ENCODE data around the gene KCNMB2. TPM values are rescaled to one million over a fixed set of nuclear protein-coding genes. Genes with fewer than 3 reads are reported as not detected.
A peak's percentile ranks its signal among the peaks of the same experiment; 100 is the strongest.

The KCNMB2 gene
- total and polyA plus RNA-seq, 2 donors (not counting 1 experiment from before 2014, with no cell fraction given) = 0.17 TPM; not detected in 1

- Histone ChIP-seq H2AFZ (ENCODE audit: low read length) (no peak overlapping the region), H3K79me2 (ENCODE audit: control insufficient read depth, insufficient read depth, low read length) (no peaks in the 10 kb centered on the region), H3K36me3 (ENCODE audit: control insufficient read depth, insufficient read depth, low read length) (no peaks in the 10 kb centered on the region), H3K9me3 (ENCODE audit: control insufficient read depth, insufficient read depth, low read depth, low read length) (no peaks in the 10 kb centered on the region), H3K9ac (ENCODE audit: insufficient read depth, low read length) (no peak overlapping the region), H3K27me3 (ENCODE audit: control insufficient read depth, insufficient read depth, low read length) (no peaks in the 10 kb centered on the region), H3K4me2 (ENCODE audit: extremely low read depth, insufficient read depth, low read length) (no peak overlapping the region), H4K20me1 (ENCODE audit: control insufficient read depth, extremely low read depth, insufficient read depth, low read length) (no peaks in the 10 kb centered on the region), H3K27ac (ENCODE audit: insufficient read depth, low read length) (no peak overlapping the region), H3K4me3 (replicated peaks in 1 of 4; ENCODE audit: control extremely low read depth in 1 of 4, insufficient read depth in 1 of 4, low read depth in 3 of 4, low read length in 4 of 4) (no peak overlapping the region), H3K4me1 (ENCODE audit: control insufficient read depth, extremely low read depth, insufficient read depth, low read length) (no peaks in the 10 kb centered on the region)
- no peak for DNase-seq (ENCODE audit: low read depth in 2 of 2)
- TF ChIP-seq, protein P1, sequence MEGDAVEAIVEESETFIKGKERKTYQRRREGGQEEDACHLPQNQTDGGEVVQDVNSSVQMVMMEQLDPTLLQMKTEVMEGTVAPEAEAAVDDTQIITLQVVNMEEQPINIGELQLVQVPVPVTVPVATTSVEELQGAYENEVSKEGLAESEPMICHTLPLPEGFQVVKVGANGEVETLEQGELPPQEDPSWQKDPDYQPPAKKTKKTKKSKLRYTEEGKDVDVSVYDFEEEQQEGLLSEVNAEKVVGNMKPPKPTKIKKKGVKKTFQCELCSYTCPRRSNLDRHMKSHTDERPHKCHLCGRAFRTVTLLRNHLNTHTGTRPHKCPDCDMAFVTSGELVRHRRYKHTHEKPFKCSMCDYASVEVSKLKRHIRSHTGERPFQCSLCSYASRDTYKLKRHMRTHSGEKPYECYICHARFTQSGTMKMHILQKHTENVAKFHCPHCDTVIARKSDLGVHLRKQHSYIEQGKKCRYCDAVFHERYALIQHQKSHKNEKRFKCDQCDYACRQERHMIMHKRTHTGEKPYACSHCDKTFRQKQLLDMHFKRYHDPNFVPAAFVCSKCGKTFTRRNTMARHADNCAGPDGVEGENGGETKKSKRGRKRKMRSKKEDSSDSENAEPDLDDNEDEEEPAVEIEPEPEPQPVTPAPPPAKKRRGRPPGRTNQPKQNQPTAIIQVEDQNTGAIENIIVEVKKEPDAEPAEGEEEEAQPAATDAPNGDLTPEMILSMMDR (conservative IDR thresholded peaks at IDR 0.05 in 1 of 2, IDR thresholded peaks at IDR 0.05 in 1 of 2; ENCODE audit: low read depth in 1 of 2, low read length in 2 of 2) = no peak
- TF ChIP-seq EZH2 (IDR thresholded peaks at IDR 0.05; ENCODE audit: low read length, missing control alignments) = no peak
These were observed 259.1 kb downstream of the KCNMB2 start for GRCh38 chr3:178795349-178795748.

DNA sequence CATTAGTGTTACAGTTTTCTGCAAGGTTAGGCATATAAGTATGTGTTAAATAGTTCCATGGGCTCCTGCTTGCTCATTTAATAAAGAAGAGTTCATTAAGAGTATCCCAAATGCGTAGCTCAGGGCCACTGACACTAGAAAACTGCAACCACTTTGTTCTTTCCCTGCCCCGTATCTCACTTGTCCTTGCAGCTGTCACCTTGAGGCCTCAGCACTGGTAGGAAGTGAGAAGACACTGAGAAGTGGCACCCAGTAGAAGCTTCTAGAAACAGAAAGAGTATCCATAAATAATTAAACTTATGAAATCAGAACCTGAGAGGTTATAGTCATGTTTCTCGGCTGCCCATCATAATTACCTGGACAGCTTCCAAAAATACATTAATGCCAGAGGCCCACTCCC is 266.0 kb downstream of the KCNMB2 start:
- Histone ChIP-seq H3K27me3 (ENCODE audit: control insufficient read depth, insufficient read depth, low read length) (no peaks in the 10 kb centered on the region), H3K27ac (ENCODE audit: insufficient read depth, low read length) (no peak overlapping the region), H3K9me3 (ENCODE audit: control insufficient read depth, insufficient read depth, low read depth, low read length) (no peaks in the 10 kb centered on the region), H3K4me3 (replicated peaks in 1 of 4; ENCODE audit: control extremely low read depth in 1 of 4, insufficient read depth in 1 of 4, low read depth in 3 of 4, low read length in 4 of 4) (no peak overlapping the region), H3K4me1 (ENCODE audit: control insufficient read depth, extremely low read depth, insufficient read depth, low read length) (no peaks in the 10 kb centered on the region), H3K79me2 (ENCODE audit: control insufficient read depth, insufficient read depth, low read length) (no peaks in the 10 kb centered on the region), H3K36me3 (ENCODE audit: control insufficient read depth, insufficient read depth, low read length) (no peaks in the 10 kb centered on the region), H4K20me1 (ENCODE audit: control insufficient read depth, extremely low read depth, insufficient read depth, low read length) (no peaks in the 10 kb centered on the region), H2AFZ (ENCODE audit: low read length) (no peak overlapping the region), H3K9ac (ENCODE audit: insufficient read depth, low read length) (no peak overlapping the region), H3K4me2 (ENCODE audit: extremely low read depth, insufficient read depth, low read length) (no peak overlapping the region)
- TF ChIP-seq, protein P1 (conservative IDR thresholded peaks at IDR 0.05 in 1 of 2, IDR thresholded peaks at IDR 0.05 in 1 of 2; ENCODE audit: low read depth in 1 of 2, low read length in 2 of 2) = no peak
- TF ChIP-seq EZH2 (IDR thresholded peaks at IDR 0.05; ENCODE audit: low read length, missing control alignments) = no peak
- no peak for DNase-seq (ENCODE audit: low read depth in 2 of 2)

DNA sequence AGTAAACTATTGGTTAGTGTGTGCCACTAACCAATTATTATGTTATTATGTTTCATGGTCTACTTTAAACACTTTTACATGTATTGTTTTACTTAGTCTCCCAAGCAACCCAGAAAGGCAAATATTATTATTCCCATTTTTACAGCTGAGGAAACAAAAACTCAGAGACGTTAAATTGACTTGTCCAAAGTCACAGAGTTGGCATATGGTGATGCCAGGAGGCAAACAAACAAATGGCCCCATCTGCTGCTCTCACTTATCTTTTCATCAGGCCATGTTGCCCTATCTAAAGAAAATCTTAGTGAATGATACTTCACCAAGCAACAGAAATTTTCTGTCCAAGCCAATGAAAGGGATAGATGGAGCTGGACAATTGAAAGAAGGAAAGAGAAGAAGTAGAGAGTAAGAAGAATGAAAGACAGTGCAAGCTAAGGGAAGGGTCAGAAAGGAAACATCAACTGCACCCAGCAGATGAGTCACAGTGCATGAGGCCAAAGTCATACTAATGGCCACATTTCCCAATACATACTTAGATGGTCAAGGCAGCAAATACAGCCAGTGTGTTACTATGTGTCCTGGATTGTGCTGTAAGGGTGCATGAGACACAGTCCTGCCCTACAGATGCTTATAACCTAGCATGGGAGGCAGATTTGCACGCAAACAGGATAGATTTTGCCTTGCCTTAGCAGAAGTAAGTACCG is 266.9 kb downstream of the KCNMB2 start:
- DNase-seq (ENCODE audit: low read depth in 2 of 2) = peak in 1 of 2 donors; percentile 30
- TF ChIP-seq, protein P1 (conservative IDR thresholded peaks at IDR 0.05 in 1 of 2, IDR thresholded peaks at IDR 0.05 in 1 of 2; ENCODE audit: low read depth in 1 of 2, low read length in 2 of 2) = no peak
- TF ChIP-seq EZH2 (IDR thresholded peaks at IDR 0.05; ENCODE audit: low read length, missing control alignments) = no peak
- no peaks in the 10 kb centered on the region for H3K4me1 ChIP-seq (ENCODE audit: control insufficient read depth, extremely low read depth, insufficient read depth, low read length)

More for the DNA sequence above, 266.9 kb downstream of the KCNMB2 start:
- Histone ChIP-seq H3K9me3 (ENCODE audit: control insufficient read depth, insufficient read depth, low read depth, low read length) (no peaks in the 10 kb centered on the region), H3K4me3 (replicated peaks in 1 of 4; ENCODE audit: control extremely low read depth in 1 of 4, insufficient read depth in 1 of 4, low read depth in 3 of 4, low read length in 4 of 4) (no peak overlapping the region), H3K27me3 (ENCODE audit: control insufficient read depth, insufficient read depth, low read length) (no peaks in the 10 kb centered on the region), H3K27ac (ENCODE audit: insufficient read depth, low read length) (no peak overlapping the region), H3K79me2 (ENCODE audit: control insufficient read depth, insufficient read depth, low read length) (no peaks in the 10 kb centered on the region), H4K20me1 (ENCODE audit: control insufficient read depth, extremely low read depth, insufficient read depth, low read length) (no peaks in the 10 kb centered on the region), H2AFZ (ENCODE audit: low read length) (no peak overlapping the region), H3K36me3 (ENCODE audit: control insufficient read depth, insufficient read depth, low read length) (no peaks in the 10 kb centered on the region), H3K4me2 (ENCODE audit: extremely low read depth, insufficient read depth, low read length) (no peak overlapping the region), H3K9ac (ENCODE audit: insufficient read depth, low read length) (no peak overlapping the region)

Data from fibroblast of lung (primary cell).